ENCODE data around the gene SLC12A6. TPM values are rescaled to one million over a fixed set of nuclear protein-coding genes. Genes with fewer than 3 reads are reported as not detected.
"Not testable (repeated sequence)": the region's sequence is repeated elsewhere in the genome, so short reads cannot be mapped to it uniquely, and the experiment has no call there.

SLC12A6 gene
- total RNA-seq, 1 donor: 40.9 TPM

DNA sequence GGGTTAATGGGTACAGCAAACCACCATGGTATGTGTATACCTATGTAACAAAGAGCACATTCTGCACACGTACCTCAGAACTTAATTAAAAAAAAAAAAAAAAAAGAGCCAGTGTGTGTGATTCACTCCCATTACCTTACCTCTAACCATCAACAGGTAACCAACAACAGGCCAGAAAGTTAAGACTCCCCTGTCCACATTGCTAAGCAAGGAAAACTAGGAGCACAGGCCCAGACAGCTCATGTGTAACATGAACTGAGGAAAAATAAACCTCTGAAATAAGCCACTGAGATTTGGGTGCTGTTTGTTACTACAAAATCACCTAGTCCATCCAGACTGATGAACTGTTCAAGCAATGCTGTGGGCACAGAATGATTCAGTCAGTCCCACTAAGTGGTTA, 133.6 kb downstream of the SLC12A6 start:
- no peak overlapping the region for H2AFZ ChIP-seq (ENCODE audit: low read length)
- no peak overlapping the region for H3K4me3 ChIP-seq (ENCODE audit: insufficient read depth, low read length)
- H3K4me1 ChIP-seq (ENCODE audit: insufficient read depth, low read length): peaks cover 8% of the 10 kb centered on the region
- no peaks in the 10 kb centered on the region for H3K27me3 ChIP-seq (ENCODE audit: insufficient read depth, low read length)
- H3K36me3 ChIP-seq (ENCODE audit: insufficient read depth, low read length): peaks cover 7% of the 10 kb centered on the region
- DNase-seq (ENCODE audit: insufficient read length, low spot score, missing footprints): no peak
- no peaks in the 10 kb centered on the region for H3K9me3 ChIP-seq (ENCODE audit: low read depth, low read length)
- H4K20me1 ChIP-seq (ENCODE audit: insufficient read depth, low read length): peaks cover 24% of the 10 kb centered on the region
- no peak overlapping the region for H3K27ac ChIP-seq (ENCODE audit: low read depth, low read length)
- no peak for TF ChIP-seq CTCF (IDR thresholded peaks at IDR 0.05; ENCODE audit: extremely low read depth, low read depth, low read length)
- H3K79me2 ChIP-seq (ENCODE audit: insufficient read depth, low read length): peaks cover 99% of the 10 kb centered on the region
- no peak overlapping the region for H3K4me2 ChIP-seq (ENCODE audit: insufficient read depth, low read length)

DNA sequence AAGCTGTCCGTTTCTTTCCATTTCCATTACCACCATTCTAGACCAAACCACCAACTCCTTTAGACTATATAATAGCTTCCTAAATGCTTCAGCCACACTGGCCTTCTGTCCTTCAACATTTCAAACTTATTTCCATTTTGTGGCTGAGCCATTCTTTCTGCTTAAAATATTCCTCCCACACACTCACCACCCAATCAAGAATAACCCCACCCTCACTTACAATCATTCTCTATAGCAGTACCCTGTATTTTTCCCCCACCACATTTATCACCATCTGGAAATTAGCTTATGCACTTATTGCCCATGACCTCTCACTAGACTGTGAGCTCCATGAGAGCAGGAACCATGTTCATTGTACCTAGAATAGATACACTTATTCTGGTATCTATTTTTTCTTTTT, 134.3 kb downstream of the SLC12A6 start:
- peaks cover 25% of the 10 kb centered on the region for H4K20me1 ChIP-seq (ENCODE audit: insufficient read depth, low read length)

GRCh38 chr15:34193272-34193671, 144.3 kb downstream of the SLC12A6 start:
- not testable (repeated sequence) for H3K9me3 ChIP-seq (ENCODE audit: low read depth, low read length); H3K4me3 ChIP-seq (ENCODE audit: insufficient read depth, low read length)
- peaks cover 27% of the 10 kb centered on the region for H4K20me1 ChIP-seq (ENCODE audit: insufficient read depth, low read length)

More for the DNA sequence above, 134.3 kb downstream of the SLC12A6 start:
- Histone ChIP-seq H3K27ac (ENCODE audit: low read depth, low read length) (no peak overlapping the region), H3K79me2 (ENCODE audit: insufficient read depth, low read length) (peaks cover 99% of the 10 kb centered on the region), H2AFZ (ENCODE audit: low read length) (no peak overlapping the region), H3K4me3 (ENCODE audit: insufficient read depth, low read length) (no peak overlapping the region), H3K36me3 (ENCODE audit: insufficient read depth, low read length) (peaks cover 7% of the 10 kb centered on the region), H3K4me2 (ENCODE audit: insufficient read depth, low read length) (no peak overlapping the region), H3K27me3 (ENCODE audit: insufficient read depth, low read length) (no peaks in the 10 kb centered on the region), H3K4me1 (ENCODE audit: insufficient read depth, low read length) (peaks cover 3% of the 10 kb centered on the region), H3K9me3 (ENCODE audit: low read depth, low read length) (no peaks in the 10 kb centered on the region)
- no peak for DNase-seq (ENCODE audit: insufficient read length, low spot score, missing footprints)
- no peak for TF ChIP-seq CTCF (IDR thresholded peaks at IDR 0.05; ENCODE audit: extremely low read depth, low read depth, low read length)

GRCh38 chr15:34188711-34189110, 148.9 kb downstream of the SLC12A6 start:
- DNase-seq (ENCODE audit: insufficient read length, low spot score, missing footprints): no peak
- H3K27ac ChIP-seq (ENCODE audit: low read depth, low read length): no peak overlapping the region
- peaks cover 2% of the 10 kb centered on the region for H3K4me1 ChIP-seq (ENCODE audit: insufficient read depth, low read length)
- peaks cover 21% of the 10 kb centered on the region for H4K20me1 ChIP-seq (ENCODE audit: insufficient read depth, low read length)
- no peak for TF ChIP-seq CTCF (IDR thresholded peaks at IDR 0.05; ENCODE audit: extremely low read depth, low read depth, low read length)
- no peak overlapping the region for H2AFZ ChIP-seq (ENCODE audit: low read length)
- no peak overlapping the region for H3K4me2 ChIP-seq (ENCODE audit: insufficient read depth, low read length)
- no peaks in the 10 kb centered on the region for H3K27me3 ChIP-seq (ENCODE audit: insufficient read depth, low read length)
- no peaks in the 10 kb centered on the region for H3K9me3 ChIP-seq (ENCODE audit: low read depth, low read length)
- H3K79me2 ChIP-seq (ENCODE audit: insufficient read depth, low read length): peaks cover 91% of the 10 kb centered on the region
- H3K4me3 ChIP-seq (ENCODE audit: insufficient read depth, low read length): no peak overlapping the region
- no peaks in the 10 kb centered on the region for H3K36me3 ChIP-seq (ENCODE audit: insufficient read depth, low read length)

More at GRCh38 chr15:34193272-34193671, 144.3 kb downstream of the SLC12A6 start:
- H2AFZ ChIP-seq (ENCODE audit: low read length); H3K27ac ChIP-seq (ENCODE audit: low read depth, low read length); H3K27me3 ChIP-seq (ENCODE audit: insufficient read depth, low read length); H3K36me3 ChIP-seq (ENCODE audit: insufficient read depth, low read length); DNase-seq (ENCODE audit: insufficient read length, low spot score, missing footprints); H3K4me2 ChIP-seq (ENCODE audit: insufficient read depth, low read length); H3K4me1 ChIP-seq (ENCODE audit: insufficient read depth, low read length): not testable (repeated sequence)
- peaks cover 93% of the 10 kb centered on the region for H3K79me2 ChIP-seq (ENCODE audit: insufficient read depth, low read length)

Data from osteoblast (primary cell).